Neural crest cell (in vitro differentiated cells): ENCODE measurements around the gene CCDC182. TPM values are rescaled to one million over a fixed set of nuclear protein-coding genes. Genes with fewer than 3 reads are reported as not detected.

ENCODE experiments used
- DNase-seq: peaks from one replicate; pipeline ENCODE4 v3.0.0; 2021; ENCODE audit warnings: low read depth, mixed read lengths, low spot score
- H3K27ac Mint-ChIP-seq: one replicate; pipeline ENCODE4 v1.8.0; 2021; ENCODE audit warnings: mild to moderate bottlenecking, mixed read lengths; ENCODE audit not compliant: unreplicated experiment
- H3K27me3 Mint-ChIP-seq: 2 replicates; pipeline ENCODE4 v1.8.0; 2021; ENCODE audit warnings: low read depth, mild to moderate bottlenecking, mixed read lengths
- H3K36me3 Mint-ChIP-seq: 2 replicates; pipeline ENCODE4 v1.8.0; 2021; ENCODE audit warnings: low read depth, mild to moderate bottlenecking, mixed read lengths
- H3K4me1 Mint-ChIP-seq: 2 replicates; pipeline ENCODE4 v1.8.0; 2021; ENCODE audit warnings: mixed read lengths
- H3K4me3 Mint-ChIP-seq: one replicate; pipeline ENCODE4 v1.8.0; 2021; ENCODE audit warnings: mild to moderate bottlenecking, mixed read lengths
- H3K9me3 Mint-ChIP-seq: 2 replicates; pipeline ENCODE4 v1.8.0; 2021; ENCODE audit warnings: mixed read lengths
- CTCF ChIP-seq: fragments of 200-600 bp; sonication (generic); conservative IDR thresholded peaks from 2 replicates; pipeline ENCODE4 v1.5.0; 2021; ENCODE audit warnings: antibody characterized with exemption, mild to moderate bottlenecking
- total RNA-seq: library from RNA; stranded (reverse); gene quantifications from 2 replicates; pipeline ENCODE4 v1.2.1, GENCODE V29; 2021

CCDC182 gene
- total RNA-seq, 1 donor from 2014 or later, result not detected

- DNase-seq, result no peak
- Mint-ChIP-seq H3K9me3 (no peaks in the 10 kb centered on the region), H3K27me3 (no peaks in the 10 kb centered on the region), H3K36me3 (no peaks in the 10 kb centered on the region), H3K4me1 (peaks cover 44% of the 10 kb centered on the region), H3K4me3 (peak overlapping the region; percentile 38), H3K27ac (peak overlapping the region; percentile 22)
- TF ChIP-seq CTCF, result no peak
Measured at GRCh38 chr17:57722704-57723043, 22.4 kb downstream of the CCDC182 start.

DNA sequence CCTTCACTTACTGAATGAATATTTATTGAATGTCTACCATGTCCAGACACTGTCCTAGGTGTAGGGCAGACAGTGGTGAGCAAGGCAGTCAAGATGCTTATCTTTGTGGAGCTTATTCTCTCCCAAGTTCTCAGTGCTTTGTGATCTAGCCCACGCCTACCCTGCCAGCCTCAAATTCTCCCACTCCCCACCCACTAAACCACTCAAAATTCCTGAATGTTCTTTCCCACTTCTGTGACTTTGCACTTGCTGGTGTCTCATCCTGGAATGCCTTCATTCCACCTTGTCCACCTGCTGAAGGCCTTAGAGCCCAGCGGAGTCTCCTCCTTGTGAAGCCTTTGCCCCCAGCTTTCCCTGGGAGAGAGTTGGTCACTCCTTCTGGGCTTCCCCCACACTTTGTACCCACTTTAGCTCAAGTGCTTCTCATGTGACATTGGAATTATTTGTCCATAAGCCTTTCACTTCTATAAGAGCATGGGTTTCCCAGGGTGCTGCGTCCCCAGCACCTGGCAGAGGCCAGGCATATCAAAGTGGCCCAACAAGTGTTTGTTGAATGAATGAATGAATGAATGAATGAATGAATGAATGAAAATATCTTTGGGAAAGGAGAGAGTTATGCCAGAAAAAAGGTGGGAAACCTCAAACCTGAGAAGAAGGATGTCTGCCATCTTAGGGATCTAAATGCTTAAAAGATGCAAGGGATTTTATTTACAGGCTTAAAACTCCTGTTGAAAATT, 23.0 kb downstream of the CCDC182 start:
- H3K36me3 Mint-ChIP-seq, result no peaks in the 10 kb centered on the region
- TF ChIP-seq CTCF, result no peak
- peak overlapping the region; percentile 38 for H3K4me3 Mint-ChIP-seq
- no peaks in the 10 kb centered on the region for H3K9me3 Mint-ChIP-seq
- H3K27ac Mint-ChIP-seq, result no peak overlapping the region
- peaks cover 39% of the 10 kb centered on the region for H3K4me1 Mint-ChIP-seq
- DNase-seq, result no peak
- no peaks in the 10 kb centered on the region for H3K27me3 Mint-ChIP-seq

DNA sequence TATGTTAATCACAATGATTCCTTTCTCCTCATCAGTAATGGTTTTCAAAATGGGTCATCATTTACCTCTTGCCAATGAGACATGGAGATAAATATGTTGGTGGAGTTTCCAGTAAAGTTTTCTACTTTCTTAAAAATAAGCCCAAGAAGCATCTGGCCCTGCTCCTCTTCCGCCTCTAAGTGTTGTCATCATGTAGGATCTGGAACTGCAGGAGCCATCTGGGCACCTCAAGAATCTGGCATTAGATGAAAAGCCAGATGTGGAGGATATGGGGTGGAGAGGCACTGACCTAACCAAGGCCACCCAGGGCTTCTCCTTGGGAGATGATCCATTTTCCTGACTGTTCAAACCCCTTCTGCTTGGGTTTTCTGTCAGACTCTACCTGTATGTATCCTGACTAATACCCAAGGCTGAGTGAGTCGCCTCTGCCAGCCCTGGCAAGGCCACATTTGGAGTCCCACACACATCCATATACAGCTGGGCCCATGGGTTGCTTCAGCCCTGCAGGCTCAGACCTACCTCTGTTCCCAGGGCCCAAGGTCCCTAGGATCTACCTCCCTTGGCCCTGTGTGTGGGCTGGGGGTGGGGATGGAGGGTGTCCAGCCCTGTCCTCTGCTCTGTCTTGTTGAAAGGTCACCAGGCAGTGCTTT, 24.6 kb downstream of the CCDC182 start:
- Mint-ChIP-seq H3K36me3 (no peaks in the 10 kb centered on the region), H3K4me1 (peaks cover 26% of the 10 kb centered on the region)
- TF ChIP-seq CTCF, result no peak

DNA sequence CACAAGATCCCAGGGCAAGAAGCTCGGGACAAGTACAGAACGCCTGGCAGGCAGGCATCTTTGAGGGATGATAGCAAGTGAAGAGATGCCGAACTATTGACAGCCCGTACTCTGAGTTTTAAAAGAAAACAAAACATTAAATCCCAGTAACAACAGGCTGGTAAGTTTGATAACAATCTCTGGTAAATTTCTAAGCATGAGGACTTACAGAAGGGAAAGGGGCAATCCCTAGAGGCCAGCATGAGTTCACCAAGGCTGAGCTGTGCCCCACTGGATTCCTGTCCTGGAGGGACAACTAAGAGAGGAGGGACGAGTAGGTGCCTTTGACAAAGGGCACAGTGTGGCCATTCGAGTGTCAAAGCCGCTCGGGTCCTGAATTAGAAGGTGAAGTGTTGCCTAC, 26.2 kb downstream of the CCDC182 start:
- Mint-ChIP-seq H3K4me3 (no peak overlapping the region), H3K9me3 (no peaks in the 10 kb centered on the region), H3K27ac (no peak overlapping the region), H3K27me3 (no peaks in the 10 kb centered on the region), H3K4me1 (peaks cover 19% of the 10 kb centered on the region), H3K36me3 (no peaks in the 10 kb centered on the region)
- DNase-seq, result no peak
- no peak for TF ChIP-seq CTCF

More for the DNA sequence above, 24.6 kb downstream of the CCDC182 start:
- no peaks in the 10 kb centered on the region for H3K9me3 Mint-ChIP-seq
- H3K27ac Mint-ChIP-seq, result no peak overlapping the region
- no peak for DNase-seq
- no peaks in the 10 kb centered on the region for H3K27me3 Mint-ChIP-seq
- H3K4me3 Mint-ChIP-seq, result no peak overlapping the region

DNA sequence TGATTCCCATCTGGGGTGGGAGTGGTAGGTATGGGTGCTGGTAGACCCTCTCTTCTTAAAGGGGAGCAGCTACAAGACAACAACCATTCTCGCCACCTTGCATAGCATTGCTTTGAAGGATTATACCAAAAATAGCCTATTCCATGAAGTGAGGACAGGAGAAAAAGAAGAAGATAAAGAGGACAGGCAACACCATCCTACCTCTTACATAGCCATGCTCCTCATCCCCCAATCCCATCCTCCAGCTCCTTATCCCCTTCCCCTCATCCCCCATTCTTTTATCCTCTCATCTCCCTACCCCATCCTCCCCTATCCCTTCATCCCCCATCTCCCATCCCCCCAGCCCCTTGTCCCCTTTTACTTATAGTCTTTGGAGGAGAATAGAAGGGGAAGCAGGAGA, 29.1 kb downstream of the CCDC182 start:
- Mint-ChIP-seq H3K4me3 (no peak overlapping the region), H3K36me3 (peaks cover 3% of the 10 kb centered on the region), H3K4me1 (no peaks in the 10 kb centered on the region), H3K27ac (no peak overlapping the region), H3K9me3 (no peaks in the 10 kb centered on the region), H3K27me3 (no peaks in the 10 kb centered on the region)
- TF ChIP-seq CTCF, result no peak
- no peak for DNase-seq
